ENCODE measurements around the gene GALK2. TPM values are rescaled to one million over a fixed set of nuclear protein-coding genes. Genes with fewer than 3 reads are reported as not detected.

Gene GALK2
- total and polyA plus RNA-seq, 2 of the 8 experiments (the other 6 are each of a cell fraction or from before 2014, with no cell fraction given): 8.7 to 16.1 TPM

DNA sequence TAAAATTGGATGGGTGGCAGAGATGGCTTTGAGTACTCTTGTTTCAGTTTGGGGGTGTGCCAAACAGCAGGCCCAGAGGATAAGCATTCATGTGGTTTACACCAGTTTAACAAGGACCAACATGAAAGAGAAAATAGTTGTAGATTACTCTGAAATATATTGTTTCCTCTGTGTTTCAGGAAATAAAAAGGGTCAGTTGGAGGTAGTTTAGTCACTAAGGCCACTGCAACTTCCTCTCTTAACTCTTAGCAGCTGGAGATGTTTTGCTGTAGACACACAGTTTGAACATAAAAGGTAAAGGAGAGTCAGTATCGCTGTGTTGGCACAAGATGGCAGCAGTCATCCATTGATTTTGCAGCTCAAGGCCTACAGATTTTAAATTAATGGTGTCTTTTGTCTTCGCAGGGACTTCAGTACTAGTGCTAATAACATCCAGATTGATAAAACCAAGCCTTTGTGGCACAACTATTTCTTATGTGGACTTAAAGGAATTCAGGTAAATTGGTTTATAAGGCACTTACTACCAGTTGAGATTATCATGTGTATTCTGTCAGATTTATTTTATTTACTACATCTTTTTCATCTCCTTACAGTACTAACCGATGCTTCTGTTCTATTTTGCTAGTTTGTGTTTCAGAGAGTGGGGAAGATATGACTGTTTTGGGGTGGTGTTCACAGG lies 65.5 kb downstream of the GALK2 start:
- no peak overlapping the region for H3K56ac ChIP-seq (replicated peaks; ENCODE audit: insufficient read length, low read depth, low read length)
- no peaks in the 10 kb centered on the region; a peak in 1 of 8 replicates for H3K36me3 ChIP-seq (ENCODE audit: control insufficient read depth in 2 of 4, insufficient read depth in 4 of 4, low read length in 3 of 4)
- H2BK20ac ChIP-seq (ENCODE audit: low read length): no peak overlapping the region
- no peaks in the 10 kb centered on the region for H4K20me1 ChIP-seq (replicated peaks in 1 of 2; ENCODE audit: control insufficient read depth in 1 of 2, insufficient read depth in 2 of 2, low read length in 2 of 2)
- no peak overlapping the region for H3K27ac ChIP-seq (ENCODE audit: low read depth, low read length)
- H3K14ac ChIP-seq (ENCODE audit: insufficient read length): no peak overlapping the region
- DNase-seq (ENCODE audit: low read depth in 1 of 2, low spot score in 2 of 2) (peak in 1 of 2 experiments; percentile 59), FAIRE-seq (peak; percentile 98)
- no peak overlapping the region for H4K5ac ChIP-seq (ENCODE audit: insufficient read length, low read depth, low read length)
- H2AFZ ChIP-seq (ENCODE audit: low read length): no peak overlapping the region
- H3K4me3 ChIP-seq (ENCODE audit: extremely low read depth in 1 of 4, insufficient read depth in 2 of 4, low read depth in 3 of 4, low read length in 4 of 4): no peak overlapping the region
- peaks cover 2 to 7% of the 10 kb centered on the region in 2 experiments; a peak in 2 of 4 replicates for H3K9me3 ChIP-seq (ENCODE audit: insufficient read depth in 2 of 2, low read depth in 1 of 2, low read length in 1 of 2)
- no peak overlapping the region for H3K4me2 ChIP-seq (ENCODE audit: insufficient read depth in 1 of 2, low read depth in 2 of 2, low read length in 2 of 2)
- 0 out of 7 replicates have a peak, but pooled peaks cover 0 to 2% (median 0%) of the 10 kb centered on the region in 4 experiments for H3K4me1 ChIP-seq (replicated peaks in 1 of 4; ENCODE audit: control insufficient read depth in 3 of 4, insufficient read depth in 4 of 4, low read length in 3 of 4)
- H4K8ac ChIP-seq (ENCODE audit: extremely low read depth, insufficient read depth, low read length): no peak overlapping the region
- H3K79me2 ChIP-seq (ENCODE audit: control insufficient read depth in 1 of 2, insufficient read depth in 2 of 2, low read length in 2 of 2): no peaks in the 10 kb centered on the region
- no peaks in the 10 kb centered on the region for H3K23me2 ChIP-seq (ENCODE audit: low read depth, low read length)
- H2BK15ac ChIP-seq (ENCODE audit: low read length): no peak overlapping the region
- no peak overlapping the region for H3K4ac ChIP-seq (replicated peaks; ENCODE audit: insufficient read length, low read depth, low read length)
- WGBS, 2 experiments (ENCODE audit: extremely low coverage in 1 of 2, insufficient coverage in 1 of 2, insufficient read length in 1 of 2, insufficient replicate concordance in 2 of 2, low coverage in 1 of 2, low lambda C conversion rate in 2 of 2, missing lambda C conversion rate in 1 of 2): 48% methylated on average over 3 of the region's 3 CpGs; no CpG with 5 or more reads in 1 of the 2 experiments
- ChIA-PET POLR2A (ENCODE audit: partially characterized antibody) (interaction anchor here (0.6 to 0.7 kb wide), 2 partner anchors 186 to 404 kb away, joined by 4 to 5 read pairs; no protein-coding TSS in a partner anchor), CTCF (ENCODE audit: partially characterized antibody) (interaction anchor here (0.5 to 5.5 kb wide), 35 partner anchors 10 to 1048 kb away, joined by 3 to 153 read pairs (median 4); partner anchors contain the start of gene FGF7)
- no peak overlapping the region for H4K91ac ChIP-seq (replicated peaks; ENCODE audit: insufficient read length, low read length)
- no peak overlapping the region for H2AK5ac ChIP-seq (ENCODE audit: low read depth, low read length)
- no peak overlapping the region for H2BK12ac ChIP-seq (ENCODE audit: low read depth, low read length)
- H2BK5ac ChIP-seq (ENCODE audit: low read depth, low read length): no peak overlapping the region
- no peaks in the 10 kb centered on the region for H3K79me1 ChIP-seq (ENCODE audit: low read depth, low read length)
- H3K23ac ChIP-seq (ENCODE audit: insufficient read length): no peak overlapping the region
- H3K9ac ChIP-seq (replicated peaks in 1 of 4; ENCODE audit: extremely low read depth in 1 of 4, low read depth in 3 of 4, low read length in 3 of 4): no peak overlapping the region
- no peaks in the 10 kb centered on the region for H3K27me3 ChIP-seq (replicated peaks in 1 of 4; ENCODE audit: control insufficient read depth in 3 of 4, extremely low read depth in 1 of 4, insufficient read depth in 3 of 4, low read length in 3 of 4)
- no peak overlapping the region for H2BK120ac ChIP-seq (replicated peaks; ENCODE audit: low read depth, low read length)
- H3K18ac ChIP-seq (ENCODE audit: extremely low read depth, low read length): no peak overlapping the region
- no peak for TF ChIP-seq KDM4A (IDR thresholded peaks at IDR 0.05; ENCODE audit: low read depth, low read length, severe bottlenecking)
- no peak for TF ChIP-seq HDAC2 (IDR thresholded peaks at IDR 0.05; ENCODE audit: borderline replicate concordance in 1 of 2, low read depth in 2 of 2, low read length in 2 of 2)
- TF ChIP-seq RNF2 (IDR thresholded peaks at IDR 0.05; ENCODE audit: borderline replicate concordance, low read depth, low read length, missing control alignments, poor library complexity, severe bottlenecking): no peak
- TF ChIP-seq TCF12 (IDR thresholded peaks at IDR 0.05; ENCODE audit: low read depth, low read length): no peak
- TF ChIP-seq SP2 (IDR thresholded peaks at IDR 0.05; ENCODE audit: low read length): no peak
- no peak for TF ChIP-seq EGR1 (IDR thresholded peaks at IDR 0.05; ENCODE audit: borderline replicate concordance, low read depth, low read length)
- TF ChIP-seq RAD21 (IDR thresholded peaks at IDR 0.05 in 1 of 2, conservative IDR thresholded peaks at IDR 0.05 in 1 of 2; ENCODE audit: low read depth in 2 of 2, low read length in 2 of 2): peak; percentile 95 to 97
- no peak for TF ChIP-seq BRCA1 (IDR thresholded peaks at IDR 0.05; ENCODE audit: low read depth, low read length)

All from H1 (cell line).